ENCODE data around the gene DAZAP1.

The DAZAP1 gene

DNA sequence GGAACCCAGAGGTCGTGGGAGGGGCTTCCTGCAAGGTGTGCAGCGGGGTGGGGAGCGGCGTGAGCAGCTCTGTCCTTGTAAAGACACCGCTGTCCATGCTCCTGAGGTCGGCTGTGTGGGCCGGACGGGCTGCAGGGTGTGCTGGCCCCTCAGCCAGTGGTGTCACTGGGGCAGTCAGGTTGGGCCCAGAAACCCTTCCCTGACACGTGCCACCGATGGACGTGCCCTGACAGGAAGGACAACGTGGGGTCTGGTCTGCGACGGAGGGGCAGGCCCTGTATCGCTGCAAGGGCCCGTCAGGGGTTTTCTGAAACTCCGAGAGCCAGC, 26.6 kb downstream of the DAZAP1 start:
- TF ChIP-seq, protein P1, sequence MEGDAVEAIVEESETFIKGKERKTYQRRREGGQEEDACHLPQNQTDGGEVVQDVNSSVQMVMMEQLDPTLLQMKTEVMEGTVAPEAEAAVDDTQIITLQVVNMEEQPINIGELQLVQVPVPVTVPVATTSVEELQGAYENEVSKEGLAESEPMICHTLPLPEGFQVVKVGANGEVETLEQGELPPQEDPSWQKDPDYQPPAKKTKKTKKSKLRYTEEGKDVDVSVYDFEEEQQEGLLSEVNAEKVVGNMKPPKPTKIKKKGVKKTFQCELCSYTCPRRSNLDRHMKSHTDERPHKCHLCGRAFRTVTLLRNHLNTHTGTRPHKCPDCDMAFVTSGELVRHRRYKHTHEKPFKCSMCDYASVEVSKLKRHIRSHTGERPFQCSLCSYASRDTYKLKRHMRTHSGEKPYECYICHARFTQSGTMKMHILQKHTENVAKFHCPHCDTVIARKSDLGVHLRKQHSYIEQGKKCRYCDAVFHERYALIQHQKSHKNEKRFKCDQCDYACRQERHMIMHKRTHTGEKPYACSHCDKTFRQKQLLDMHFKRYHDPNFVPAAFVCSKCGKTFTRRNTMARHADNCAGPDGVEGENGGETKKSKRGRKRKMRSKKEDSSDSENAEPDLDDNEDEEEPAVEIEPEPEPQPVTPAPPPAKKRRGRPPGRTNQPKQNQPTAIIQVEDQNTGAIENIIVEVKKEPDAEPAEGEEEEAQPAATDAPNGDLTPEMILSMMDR (conservative IDR thresholded peaks at IDR 0.05; ENCODE audit: control insufficient read depth, insufficient read depth, low read depth, low read length): no peak
- no peak for DNase-seq (ENCODE audit: low read depth)

DNA sequence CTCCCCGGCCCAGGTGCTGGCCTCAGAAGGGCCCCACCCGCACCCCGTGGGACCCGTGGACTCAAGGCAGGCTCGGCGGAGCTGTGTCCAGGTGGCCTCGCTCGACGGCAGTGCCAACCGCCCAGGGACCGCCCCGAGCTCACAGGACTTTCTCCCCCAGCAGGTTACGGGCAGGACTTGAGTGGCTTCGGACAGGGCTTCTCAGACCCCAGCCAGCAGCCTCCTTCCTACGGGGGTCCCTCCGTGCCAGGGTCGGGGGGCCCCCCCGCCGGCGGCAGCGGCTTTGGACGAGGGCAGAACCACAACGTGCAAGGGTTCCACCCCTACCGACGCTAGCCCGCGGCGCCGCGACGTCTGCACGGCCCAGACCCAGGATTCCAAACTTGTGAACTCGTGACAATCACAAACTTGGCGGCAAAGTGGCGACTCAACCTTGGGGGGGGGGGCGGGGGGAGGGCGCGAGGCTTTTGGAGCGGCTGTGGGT, 27.2 kb downstream of the DAZAP1 start:
- TF ChIP-seq, protein P1 (conservative IDR thresholded peaks at IDR 0.05; ENCODE audit: control insufficient read depth, insufficient read depth, low read depth, low read length): no peak
- no peak overlapping the region for H3K4me3 ChIP-seq (ENCODE audit: control insufficient read depth, low read depth, low read length)
- DNase-seq (ENCODE audit: low read depth): no peak

More for the DNA sequence above, 26.6 kb downstream of the DAZAP1 start:
- no peak overlapping the region for H3K4me3 ChIP-seq (ENCODE audit: control insufficient read depth, low read depth, low read length)

DNA sequence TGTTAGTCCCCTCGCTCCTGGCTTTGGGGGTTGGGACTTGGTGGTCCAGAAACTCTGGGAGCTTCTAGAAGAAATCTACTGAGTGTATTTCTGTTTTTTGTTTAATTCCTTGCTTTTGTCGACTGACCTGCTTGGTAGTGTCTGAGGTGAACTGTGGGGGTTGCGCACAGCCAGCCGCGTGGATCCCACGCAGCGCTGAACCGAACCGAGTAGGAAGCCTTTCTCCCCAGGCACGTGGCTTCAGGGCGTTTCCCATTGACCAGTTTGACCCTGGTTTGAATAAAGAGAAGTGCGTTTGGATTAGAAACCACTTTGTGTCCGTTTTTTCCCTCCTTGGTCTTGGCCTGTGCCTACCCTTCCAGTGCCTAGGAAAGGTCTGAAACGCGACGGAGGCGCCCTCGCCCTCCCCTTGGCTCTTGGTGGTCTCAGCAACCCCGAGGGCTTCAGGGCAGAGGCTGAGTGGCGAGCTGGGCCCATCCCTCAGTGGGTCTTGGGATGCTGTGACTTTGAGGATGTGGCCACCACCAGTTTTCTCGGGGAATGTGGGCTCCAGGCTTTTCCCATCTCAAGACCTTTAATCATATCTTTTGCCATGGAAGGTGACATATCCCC, 28.1 kb downstream of the DAZAP1 start:
- H3K4me3 ChIP-seq (ENCODE audit: control insufficient read depth, low read depth, low read length): no peak overlapping the region
- TF ChIP-seq, protein P1 (conservative IDR thresholded peaks at IDR 0.05; ENCODE audit: control insufficient read depth, insufficient read depth, low read depth, low read length): no peak
- no peak for DNase-seq (ENCODE audit: low read depth)

DNA sequence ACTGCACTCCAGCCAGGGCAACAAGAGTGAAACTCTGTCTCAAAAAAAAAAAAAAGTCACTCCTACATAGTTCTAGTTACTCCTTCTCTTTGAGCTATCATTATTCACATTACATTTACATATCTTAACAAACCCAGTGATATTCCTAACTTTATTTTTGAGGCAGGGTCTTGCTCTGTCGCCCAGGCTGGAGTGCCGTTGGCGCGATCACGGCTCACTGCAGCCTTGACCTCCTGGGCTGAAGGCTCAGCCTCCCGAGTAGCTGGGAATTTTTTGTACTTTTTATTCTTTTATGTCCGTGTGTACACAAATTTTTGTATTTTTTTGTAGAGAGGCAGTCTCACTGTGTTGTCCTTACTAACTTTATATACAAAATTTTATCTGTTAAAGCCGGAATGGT, 30.2 kb downstream of the DAZAP1 start:
- no peak for DNase-seq (ENCODE audit: low read depth)
- TF ChIP-seq, protein P1 (conservative IDR thresholded peaks at IDR 0.05; ENCODE audit: control insufficient read depth, insufficient read depth, low read depth, low read length): no peak
- no peak overlapping the region for H3K4me3 ChIP-seq (ENCODE audit: control insufficient read depth, low read depth, low read length)

DNA sequence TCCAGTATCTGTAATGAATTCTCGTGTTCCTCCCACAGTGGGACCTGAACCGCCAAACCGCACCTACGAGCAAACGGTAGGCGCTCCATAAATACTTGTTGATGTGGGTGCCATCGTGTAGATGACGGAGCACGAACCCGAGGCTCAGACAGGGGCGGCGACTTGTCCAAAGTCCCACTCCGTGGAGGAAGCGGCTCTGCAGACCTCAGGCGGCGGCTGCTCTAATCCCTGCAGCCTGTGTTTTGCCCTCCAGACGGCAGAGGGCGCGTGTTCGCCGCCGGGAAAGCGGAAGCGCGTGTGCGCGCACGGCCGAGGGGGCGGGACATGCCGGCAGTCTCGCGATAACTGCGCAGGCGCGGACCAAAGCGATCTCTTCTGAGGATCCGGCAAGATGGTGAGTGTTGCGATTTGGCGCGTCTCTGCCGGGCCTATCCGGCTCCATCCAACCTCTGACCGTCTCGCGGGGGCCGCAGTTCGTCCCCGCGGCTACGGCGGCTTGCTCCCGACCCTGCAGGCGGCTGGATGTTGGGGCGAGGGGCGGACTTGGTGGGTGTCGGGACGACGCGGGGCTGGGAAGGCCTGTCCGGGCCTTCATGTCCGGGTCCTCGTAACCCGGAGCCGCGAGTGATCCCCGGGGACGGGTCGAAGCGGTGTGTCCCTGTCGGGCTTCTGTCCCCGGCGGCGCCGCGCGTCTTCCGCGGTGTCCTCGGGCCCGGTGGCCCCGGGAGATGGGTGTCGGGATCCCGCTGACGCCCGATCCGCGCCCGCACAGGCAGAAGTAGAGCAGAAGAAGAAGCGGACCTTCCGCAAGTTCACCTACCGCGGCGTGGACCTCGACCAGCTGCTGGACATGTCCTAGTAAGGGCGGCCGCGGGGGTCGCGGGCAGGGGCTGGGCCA, 30.9 kb downstream of the DAZAP1 start, which contains the start of gene RPS15:
TSS of gene RPS15 (plus strand) at position 362 of the 898 bp plus-strand sequence. CDS start at position 392, 30 bp downstream.
- peak; percentile 93 for DNase-seq (ENCODE audit: low read depth)
- peak within 1 kb of the TSS; percentile 92 for H3K4me3 ChIP-seq (ENCODE audit: control insufficient read depth, low read depth, low read length)
- TF ChIP-seq, protein P1 (conservative IDR thresholded peaks at IDR 0.05; ENCODE audit: control insufficient read depth, insufficient read depth, low read depth, low read length): peak; percentile 68

DNA sequence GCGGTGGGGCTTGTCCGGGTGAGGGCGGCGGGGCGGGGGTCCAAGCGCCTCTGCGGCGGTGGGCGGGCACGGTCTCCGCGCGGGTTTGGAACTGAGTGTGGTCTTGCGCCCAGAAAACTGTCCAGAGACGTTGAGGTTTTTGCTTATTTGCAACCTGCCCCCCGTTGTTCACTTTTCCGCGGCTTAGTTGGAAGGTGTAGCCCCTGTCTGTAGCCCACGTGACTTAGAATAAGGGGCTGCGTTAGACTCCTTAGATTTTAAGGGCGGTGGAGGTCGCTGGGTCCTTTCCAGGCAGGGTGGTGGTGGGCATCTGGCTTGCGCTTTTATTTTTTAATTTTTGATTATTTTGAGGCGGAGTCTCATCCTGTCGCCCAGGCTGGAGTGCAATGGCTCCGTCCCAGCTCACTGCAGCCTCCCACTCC, 31.6 kb downstream of the DAZAP1 start:
- TF ChIP-seq, protein P1 (conservative IDR thresholded peaks at IDR 0.05; ENCODE audit: control insufficient read depth, insufficient read depth, low read depth, low read length): no peak
- H3K4me3 ChIP-seq (ENCODE audit: control insufficient read depth, low read depth, low read length): peak overlapping the region; percentile 92
- no peak for DNase-seq (ENCODE audit: low read depth)

- H3K4me3 ChIP-seq (ENCODE audit: control insufficient read depth, low read depth, low read length): peak overlapping the region; percentile 92
- DNase-seq (ENCODE audit: low read depth): peak; percentile 49
These were observed 32.4 kb downstream of the DAZAP1 start for GRCh38 chr19:1439525-1440417.

All from fibroblast of mammary gland (primary cell).